ENCODE results near the gene TRPM1. TPM values are rescaled to one million over a fixed set of nuclear protein-coding genes. Genes with fewer than 3 reads are reported as not detected.

Gene TRPM1
- total RNA-seq = 1.2 TPM in 1 of 2 replicates, not detected in the other

GRCh38 chr15:31101262-31102038, at the start of gene TRPM1:
TRPM1 (minus strand) TSS chr15:31101725; CDS start chr15:31081355, 20,370 bp downstream.
- DNase-seq (ENCODE audit: low read depth) = no peak
- TF ChIP-seq CTCF (IDR thresholded peaks at IDR 0.05; ENCODE audit: insufficient read depth, low read length, poor library complexity, severe bottlenecking) = no peak
- H3K36me3 ChIP-seq (ENCODE audit: control insufficient read depth, insufficient read depth, low read length) = no peaks in the 10 kb centered on the region
- no peak within 1 kb of the TSS for H3K4me3 ChIP-seq (ENCODE audit: low read depth, low read length)
- H3K27me3 ChIP-seq (ENCODE audit: control insufficient read depth, insufficient read depth, low read length) = no peaks in the 10 kb centered on the region

- no peak for TF ChIP-seq CTCF (IDR thresholded peaks at IDR 0.05; ENCODE audit: insufficient read depth, low read length, poor library complexity, severe bottlenecking)
- Histone ChIP-seq H3K36me3 (ENCODE audit: control insufficient read depth, insufficient read depth, low read length) (no peaks in the 10 kb centered on the region), H3K27me3 (ENCODE audit: control insufficient read depth, insufficient read depth, low read length) (peaks cover 6% of the 10 kb centered on the region), H3K4me3 (ENCODE audit: low read depth, low read length) (no peak overlapping the region)
- DNase-seq (ENCODE audit: low read depth) = no peak
Observed at GRCh38 chr15:31150732-31151231, 49.3 kb upstream of the TRPM1 start.

- DNase-seq (ENCODE audit: low read depth) = no peak
- no peak for TF ChIP-seq CTCF (IDR thresholded peaks at IDR 0.05; ENCODE audit: insufficient read depth, low read length, poor library complexity, severe bottlenecking)
- Histone ChIP-seq H3K36me3 (ENCODE audit: control insufficient read depth, insufficient read depth, low read length) (no peaks in the 10 kb centered on the region), H3K27me3 (ENCODE audit: control insufficient read depth, insufficient read depth, low read length) (peaks cover 6% of the 10 kb centered on the region), H3K4me3 (ENCODE audit: low read depth, low read length) (no peak overlapping the region)
Observed at GRCh38 chr15:31149987-31150386, 48.5 kb upstream of the TRPM1 start.

GRCh38 chr15:31149088-31149505, 47.6 kb upstream of the TRPM1 start:
- no peak overlapping the region for H3K4me3 ChIP-seq (ENCODE audit: low read depth, low read length)
- peaks cover 6% of the 10 kb centered on the region for H3K27me3 ChIP-seq (ENCODE audit: control insufficient read depth, insufficient read depth, low read length)
- TF ChIP-seq CTCF (IDR thresholded peaks at IDR 0.05; ENCODE audit: insufficient read depth, low read length, poor library complexity, severe bottlenecking) = no peak
- H3K36me3 ChIP-seq (ENCODE audit: control insufficient read depth, insufficient read depth, low read length) = no peaks in the 10 kb centered on the region
- DNase-seq (ENCODE audit: low read depth) = no peak

- no peak for TF ChIP-seq CTCF (IDR thresholded peaks at IDR 0.05; ENCODE audit: insufficient read depth, low read length, poor library complexity, severe bottlenecking)
- DNase-seq (ENCODE audit: low read depth) = no peak
- Histone ChIP-seq H3K36me3 (ENCODE audit: control insufficient read depth, insufficient read depth, low read length) (no peaks in the 10 kb centered on the region), H3K4me3 (ENCODE audit: low read depth, low read length) (no peak overlapping the region), H3K27me3 (ENCODE audit: control insufficient read depth, insufficient read depth, low read length) (peaks cover 6% of the 10 kb centered on the region)
Observed at GRCh38 chr15:31148297-31149087, 47.0 kb upstream of the TRPM1 start.

Data from kidney epithelial cell (primary cell).